Retinal pigment epithelial cell (primary cell): ENCODE data around the gene GPRC6A.

Experiments used
- DNase-seq: peaks from one replicate; pipeline ENCODE4 v3.0.0-alpha.2; 2010; ENCODE audit warnings: low read depth
- H3K4me3 ChIP-seq: 2 replicates; pipeline ENCODE4 v1.5.1; 2011; ENCODE audit warnings: mild to moderate bottlenecking, low read length, control low read depth, moderate library complexity
- CTCF ChIP-seq: conservative IDR thresholded peaks from 2 replicates; pipeline ENCODE4 v1.5.1; 2011; ENCODE audit warnings: low read depth, low read length, control low read depth, inconsistent platforms

Gene GPRC6A

GRCh38 chr6:116773886-116774285 lies 55.0 kb downstream of the GPRC6A start:
- DNase-seq = no peak
- no peak overlapping the region for H3K4me3 ChIP-seq
- no peak for TF ChIP-seq CTCF

GRCh38 chr6:116772450-116772849 lies 56.4 kb downstream of the GPRC6A start:
- no peak for DNase-seq
- TF ChIP-seq CTCF = no peak

GRCh38 chr6:116767715-116768114 lies 61.2 kb downstream of the GPRC6A start:
- no peak for DNase-seq
- TF ChIP-seq CTCF = no peak
- H3K4me3 ChIP-seq = no peak overlapping the region

More at GRCh38 chr6:116772450-116772849, 56.4 kb downstream of the GPRC6A start:
- H3K4me3 ChIP-seq = no peak overlapping the region

DNA sequence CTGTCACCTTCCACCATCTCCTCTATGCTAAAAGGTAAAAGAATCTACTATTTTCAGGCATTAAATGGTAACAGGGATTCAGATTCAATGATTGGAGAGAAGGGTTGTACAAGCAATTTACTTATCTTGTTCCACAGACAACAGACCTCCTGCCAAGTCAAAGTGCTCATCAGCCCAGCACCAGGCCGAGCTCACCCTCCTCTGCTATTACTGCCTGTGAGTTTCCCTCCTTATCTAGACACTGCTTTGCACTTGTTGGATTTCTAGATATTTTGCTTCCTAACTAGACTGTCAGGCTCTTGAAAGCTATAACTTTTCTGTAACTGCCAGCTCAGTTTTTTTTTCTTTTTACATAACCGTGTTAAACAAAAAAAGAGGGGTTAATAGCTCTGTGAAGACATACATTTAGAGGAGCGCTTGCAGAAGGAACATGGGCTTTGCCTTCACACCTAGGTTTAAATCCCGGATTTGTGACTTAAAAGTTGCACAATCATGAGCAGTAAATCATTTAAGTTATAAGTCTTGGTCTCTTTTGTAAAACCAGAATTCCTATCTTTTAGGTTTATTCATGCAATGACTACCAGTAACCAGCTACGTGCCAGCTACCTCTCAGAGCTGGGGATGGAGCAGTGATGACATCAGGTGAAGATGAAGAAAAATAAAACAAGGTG lies 62.2 kb downstream of the GPRC6A start:
- TF ChIP-seq CTCF = no peak
- DNase-seq = no peak
- H3K4me3 ChIP-seq = no peak overlapping the region

- TF ChIP-seq CTCF = no peak
- DNase-seq = no peak
- H3K4me3 ChIP-seq = peak within 1 kb of the TSS; percentile 53
Measured at GRCh38 chr6:116764961-116765841, 63.7 kb downstream of the GPRC6A start, which contains the start of gene FAM162B. Gene FAM162B, minus strand, starts transcription at chr6:116765719. Its CDS starts 143 bp downstream, at chr6:116765576.

DNA sequence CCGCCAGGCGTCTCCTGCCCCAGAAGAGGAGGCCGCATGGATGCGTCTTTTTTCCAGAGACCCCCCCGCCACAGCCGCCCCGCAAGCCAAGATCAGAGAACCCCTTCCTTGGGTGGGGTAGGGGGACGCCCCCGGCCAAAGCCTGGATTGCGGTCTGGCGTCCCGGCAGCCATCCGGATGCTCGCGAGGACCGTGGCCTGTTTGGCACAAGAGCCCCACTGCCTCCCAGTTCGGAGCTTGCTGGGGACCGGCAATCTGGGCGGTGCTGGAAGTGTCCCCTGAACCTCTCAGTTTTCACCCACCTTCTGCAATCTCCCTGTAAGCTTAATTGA lies 64.3 kb downstream of the GPRC6A start:
- peak overlapping the region; percentile 53 for H3K4me3 ChIP-seq
- no peak for DNase-seq
- no peak for TF ChIP-seq CTCF
